Kidney capillary endothelial cell (primary cell): ENCODE results near the gene TMEM30B.

ENCODE experiments used
- DNase-seq: peaks from one replicate; pipeline ENCODE4 v3.0.0-alpha.2; 2018; ENCODE audit warnings: low spot score

The TMEM30B gene

DNA sequence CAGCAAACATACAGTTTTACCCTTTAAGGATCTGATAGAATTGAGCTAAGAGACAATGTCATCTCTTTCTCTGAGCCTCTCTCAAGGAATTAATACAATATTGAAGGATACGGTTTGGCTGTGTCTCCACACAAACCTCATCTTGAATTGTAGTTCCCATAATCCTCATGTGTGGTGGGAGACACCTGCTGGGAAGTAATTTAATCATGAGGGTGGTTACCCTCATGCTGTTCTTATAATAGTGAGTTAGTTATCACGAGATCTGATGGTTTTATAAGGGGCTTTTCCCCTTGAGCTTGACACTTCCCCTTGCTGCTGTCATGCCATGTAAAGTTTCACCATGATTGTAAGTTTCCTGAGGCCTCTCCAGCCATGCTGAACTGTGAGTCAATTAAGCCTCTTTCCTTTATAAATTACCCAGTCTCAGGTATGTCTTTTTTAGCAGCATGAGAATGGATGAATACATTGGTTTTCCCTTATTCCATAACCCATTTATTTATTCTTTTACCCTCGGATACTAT, 47.6 kb downstream of the TMEM30B start:
- DNase-seq: no peak

GRCh38 chr14:61231810-61232209, 49.3 kb downstream of the TMEM30B start:
- no peak for DNase-seq

DNA sequence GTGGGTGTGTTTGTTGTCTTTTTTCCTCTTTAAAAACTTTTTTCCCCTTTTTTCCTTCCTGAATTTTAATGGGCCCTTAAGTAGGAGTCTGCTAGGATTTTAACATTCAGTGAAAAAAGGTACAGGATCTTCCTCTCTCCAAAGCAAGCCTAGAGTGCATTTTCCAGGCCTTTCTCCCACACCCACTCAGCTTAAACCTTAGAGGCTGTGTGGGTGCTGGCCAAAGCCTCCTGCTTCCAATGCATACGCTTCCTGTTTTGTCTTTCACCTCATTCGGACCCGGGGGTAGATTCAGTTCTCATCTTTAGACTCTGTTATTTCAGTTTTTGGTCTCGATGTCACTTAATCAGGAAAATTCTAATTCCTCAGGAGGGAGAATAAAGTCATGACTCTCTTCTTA, 51.2 kb downstream of the TMEM30B start:
- DNase-seq: no peak

GRCh38 chr14:61229475-61229888, 51.7 kb downstream of the TMEM30B start:
- no peak for DNase-seq

DNA sequence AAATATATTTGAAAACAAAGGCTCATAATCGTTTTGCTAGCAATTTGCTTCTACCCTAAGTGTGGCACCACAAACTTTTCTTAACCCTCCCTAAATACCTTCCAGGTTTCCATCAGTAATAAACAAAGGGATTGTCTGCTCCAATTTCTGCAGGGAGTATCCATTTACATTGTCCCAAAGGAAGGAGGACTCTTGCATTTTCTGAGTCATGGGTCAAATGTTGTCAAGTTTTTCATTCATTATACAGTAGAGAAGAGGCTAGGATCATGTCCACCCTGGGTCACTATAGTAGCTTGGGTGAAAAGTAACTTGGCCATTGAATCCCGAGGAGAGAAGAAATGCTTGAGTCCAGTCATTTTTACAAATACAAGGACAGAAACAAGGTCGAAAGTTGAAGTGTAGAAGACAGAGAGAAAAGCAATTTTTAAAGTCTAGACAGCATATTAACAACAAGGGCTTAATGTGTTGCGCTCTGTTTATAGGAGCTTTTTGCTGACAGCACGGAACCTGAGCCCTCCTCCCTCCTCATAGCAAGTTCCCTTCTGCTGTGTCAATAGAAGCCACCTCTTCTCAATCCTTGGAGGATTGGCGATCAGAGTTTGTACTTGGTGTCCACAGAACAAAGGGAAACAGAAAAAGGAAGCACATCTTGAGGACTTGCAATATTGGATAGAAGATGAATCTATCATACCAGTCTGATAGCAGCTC, 53.1 kb downstream of the TMEM30B start:
- DNase-seq: no peak
